Body of pancreas (tissue), 4 donors: ENCODE data around the gene HOXB9. TPM values are rescaled to one million over a fixed set of nuclear protein-coding genes. Genes with fewer than 3 reads are reported as not detected.

ENCODE experiments used
- ATAC-seq: fragments of 150-250 bp; one replicate; pipeline ENCODE4 v1.9.1; 2016
- DNase-seq, 4 donors: peaks; one replicate each; pipeline ENCODE4 v3.0.0-alpha.2; 2019
- H3K27ac ChIP-seq, 4 donors: fragments of 200-600 bp; sonication (generic); 1 replicate in 3 of 4; 2 replicates in 1 of 4; pipeline versions ENCODE4 v1.5.1 to v1.6.1; 2016 to 2019; ENCODE audit warnings: mild to moderate bottlenecking in 1 of 4, mixed read lengths in 1 of 4, moderate library complexity in 1 of 4
- H3K27me3 ChIP-seq, 2 donors: fragments of 200-600 bp; sonication (generic); one replicate each; pipeline ENCODE4 v1.6.0; 2016; ENCODE audit warnings: mild to moderate bottlenecking in 1 of 2
- H3K36me3 ChIP-seq, 2 donors: fragments of 200-600 bp; sonication (generic); replicated peaks in 1 of 2; 2 replicates each; pipeline ENCODE4 v1.5.1; 2016; ENCODE audit warnings: low read depth in 2 of 2; ENCODE audit not compliant: insufficient read depth in 1 of 2
- H3K4me1 ChIP-seq: fragments of 200-600 bp; sonication (generic); one replicate; pipeline ENCODE4 v1.6.0; 2016
- H3K4me3 ChIP-seq, 2 donors: fragments of 200-600 bp; sonication (generic); 1 replicate in 1 of 2; 2 replicates in 1 of 2; pipeline ENCODE4 v1.5.1; 2016 to 2019
- H3K9me3 ChIP-seq, 3 donors: fragments of 200-600 bp; sonication (generic); 1 replicate in 2 of 3; 2 replicates in 1 of 3; pipeline ENCODE4 v1.5.1; 2016
- CTCF ChIP-seq, 7 experiments: fragments of 450-650 bp in 4 of 7; fragments of 200-600 bp in 3 of 7; sonication (generic) in 3 of 7; IDR thresholded peaks; one replicate each; pipeline ENCODE4 v1.5.1; 2016 to 2019; ENCODE audit warnings: antibody characterized with exemption in 7 of 7
- POLR2A ChIP-seq, 3 donors: fragments of 450-650 bp; IDR thresholded peaks; one replicate each; pipeline ENCODE4 v1.6.1; 2016; ENCODE audit warnings: antibody characterized with exemption in 3 of 3, mild to moderate bottlenecking in 2 of 3
- WGBS, 2 donors: methylation state at CpG; one replicate each; pipeline ENCODE4 v1.1.5; 2017; 5-methylcytosine and 5-hydroxymethylcytosine counted together
- intact Hi-C: fragments of 100-400 bp; cut with DNase I; formaldehyde crosslinking; loops from one replicate; pipeline ENCODE4 v1.15.1; 2023
- total RNA-seq, 2 donors: library from RNA; depleted of rRNA; stranded (reverse); fragments of >200 nt; gene quantifications; one replicate each; pipeline ENCODE4 v1.1.0, GENCODE V29; 2016

Gene HOXB9
- total RNA-seq, 2 donors from 2014 or later: not detected

GRCh38 chr17:48610282-48611211, 15.6 kb downstream of the HOXB9 start, which contains the start of gene HOXB7:
TSS of gene HOXB7 (minus strand) at chr17:48611017. CDS start at chr17:48610918, 99 bp downstream.
- TF ChIP-seq CTCF (IDR thresholded peaks at IDR 0.05) (no peak), POLR2A (IDR thresholded peaks at IDR 0.05) (no peak)
- Histone ChIP-seq H3K36me3 (no peaks in the 10 kb centered on the region), H3K4me3 (peak within 1 kb of the TSS in 1 of 2 donors; percentile 36), H3K27ac (peak within 1 kb of the TSS in 2 of 4 donors; percentile 7 to 28), H3K4me1 (peaks cover 34% of the 10 kb centered on the region), H3K27me3 (peaks cover 3 to 73% of the 10 kb centered on the region in 2 donors), H3K9me3 (no peaks in the 10 kb centered on the region)
- peak; percentile 62 for ATAC-seq
- WGBS, 2 donors: 2 to 6% methylated on average over 46 to 71 of the region's 79 CpGs
- peak in 1 of 4 donors; percentile 41 for DNase-seq
- intact Hi-C loops: loop anchor here (10.0 kb wide), 1 partner anchor 276 kb away; no protein-coding TSS in a partner anchor

GRCh38 chr17:48609759-48610281, 16.3 kb downstream of the HOXB9 start:
- no peak for ATAC-seq
- DNase-seq: no peak
- H3K4me3 ChIP-seq: peak overlapping the region in 1 of 2 donors; percentile 36
- 5 to 9% methylated on average over 15 of the region's 15 CpGs for WGBS, 2 donors
- TF ChIP-seq POLR2A (IDR thresholded peaks at IDR 0.05) (no peak), CTCF (IDR thresholded peaks at IDR 0.05) (no peak)
- H3K9me3 ChIP-seq: no peaks in the 10 kb centered on the region
- no peak overlapping the region for H3K27ac ChIP-seq
- no peaks in the 10 kb centered on the region for H3K36me3 ChIP-seq
- peaks cover 0 to 73% of the 10 kb centered on the region in 2 donors for H3K27me3 ChIP-seq
- H3K4me1 ChIP-seq: peaks cover 34% of the 10 kb centered on the region
- intact Hi-C loops: loop anchor here (10.0 kb wide), 1 partner anchor 275 kb away; no protein-coding TSS in a partner anchor

GRCh38 chr17:48609033-48609432, 17.1 kb downstream of the HOXB9 start:
- Histone ChIP-seq H3K4me3 (no peak overlapping the region), H3K9me3 (no peaks in the 10 kb centered on the region), H3K27me3 (peaks cover 0 to 74% of the 10 kb centered on the region in 2 donors), H3K27ac (no peak overlapping the region), H3K36me3 (no peaks in the 10 kb centered on the region), H3K4me1 (peaks cover 30% of the 10 kb centered on the region)
- intact Hi-C loops: no loop called here
- no peak for ATAC-seq
- no peak for DNase-seq
- TF ChIP-seq CTCF (IDR thresholded peaks at IDR 0.05): no peak
- TF ChIP-seq POLR2A (IDR thresholded peaks at IDR 0.05): no peak

- no peak overlapping the region for H3K4me3 ChIP-seq
- no peak overlapping the region for H3K27ac ChIP-seq
- DNase-seq: no peak
- peaks cover 0 to 74% of the 10 kb centered on the region in 2 donors for H3K27me3 ChIP-seq
- no peaks in the 10 kb centered on the region for H3K9me3 ChIP-seq
- ATAC-seq: no peak
- WGBS, 2 donors: 75 to 95% methylated on average over 1 of the region's 1 CpG
- H3K4me1 ChIP-seq: peaks cover 29% of the 10 kb centered on the region
- H3K36me3 ChIP-seq: no peaks in the 10 kb centered on the region
- intact Hi-C loops: no loop called here
- no peak for TF ChIP-seq POLR2A (IDR thresholded peaks at IDR 0.05)
- no peak for TF ChIP-seq CTCF (IDR thresholded peaks at IDR 0.05)
These were observed 17.7 kb downstream of the HOXB9 start for GRCh38 chr17:48608494-48608834.
